ENCODE measurements around the gene RAD51B. TPM values are rescaled to one million over a fixed set of nuclear protein-coding genes. Genes with fewer than 3 reads are reported as not detected.

Gene RAD51B
- total RNA-seq, 1 experiment from 2014 or later = 10.8 TPM

DNA sequence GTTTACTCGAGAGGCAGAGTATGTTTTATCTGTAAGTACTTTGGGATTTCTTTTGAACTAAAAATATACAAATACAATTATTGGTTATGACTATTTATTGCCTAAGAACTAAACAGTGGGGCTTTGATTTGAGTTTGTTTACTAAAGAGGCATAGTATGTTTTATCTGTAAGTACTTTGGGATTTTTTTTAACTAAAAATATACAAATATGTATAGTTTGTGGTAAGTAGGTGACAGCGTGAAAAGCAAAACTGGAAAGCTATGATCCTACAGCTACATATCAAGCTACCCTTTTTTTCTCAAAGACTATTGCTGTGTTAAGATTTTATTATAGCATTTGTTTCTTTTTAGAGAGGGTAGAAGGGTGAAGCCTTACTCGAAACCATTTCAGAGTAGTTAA lies 171.0 kb downstream of the RAD51B start:
- Histone ChIP-seq H3K36me3 (ENCODE audit: low read depth, low read length) (no peaks in the 10 kb centered on the region), H3K79me2 (ENCODE audit: low read length) (no peaks in the 10 kb centered on the region), H3K4me1 (ENCODE audit: insufficient read depth, low read length) (no peaks in the 10 kb centered on the region), H3K4me2 (ENCODE audit: low read length) (no peak overlapping the region), H3K27ac (ENCODE audit: low read length) (no peak overlapping the region), H4K20me1 (ENCODE audit: low read length) (no peaks in the 10 kb centered on the region), H3K27me3 (ENCODE audit: low read length) (no peaks in the 10 kb centered on the region), H3K9me3 (ENCODE audit: low read length) (no peaks in the 10 kb centered on the region), H3K4me3 (ENCODE audit: low read length) (no peak overlapping the region), H3F3A (ENCODE audit: low read length, unreplicated experiment) (no peaks in the 10 kb centered on the region), H3K9ac (ENCODE audit: low read length) (no peak overlapping the region), H3K9me2 (replicated peaks; ENCODE audit: low read length) (no peaks in the 10 kb centered on the region), H2AFZ (ENCODE audit: low read length) (no peak overlapping the region)
- CTCF ChIA-PET = no interaction called here
- no TSS peak for BruUV-seq (replicated peaks)
- TF ChIP-seq CTCF (conservative IDR thresholded peaks at IDR 0.05; ENCODE audit: low read depth, low read length) (no peak), EZH2phosphoT487 (IDR thresholded peaks at IDR 0.05; ENCODE audit: borderline replicate concordance, low read length) (no peak), EZH2 (IDR thresholded peaks at IDR 0.05; ENCODE audit: low read length, unreplicated experiment) (no peak)
- POLR2A ChIA-PET (ENCODE audit: unreplicated experiment) = no interaction called here
- intact Hi-C loops (cut with micrococcal nuclease) = no loop called here
- DNase-seq (no peak), ATAC-seq (no peak)

DNA sequence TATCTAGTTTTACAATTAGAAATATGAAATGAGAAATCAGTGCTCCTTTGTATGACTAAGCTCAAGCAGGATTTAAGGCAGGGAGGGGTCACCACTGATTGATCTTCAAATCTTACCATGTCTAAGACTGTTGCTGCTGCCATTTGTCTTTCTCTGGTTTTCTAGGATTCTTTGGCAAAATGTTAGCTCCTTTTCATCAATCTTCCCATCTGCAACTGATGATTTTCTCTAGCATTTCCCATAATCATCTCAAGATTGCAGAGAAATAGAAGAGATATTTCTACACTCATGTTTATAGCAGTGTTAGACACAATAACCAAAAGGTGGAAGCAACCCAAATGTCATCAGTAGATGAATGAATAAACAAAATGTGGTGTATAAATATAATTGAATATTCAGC lies 175.0 kb downstream of the RAD51B start:
- no peak overlapping the region for H3K9ac ChIP-seq (ENCODE audit: low read length)
- no peaks in the 10 kb centered on the region for H3K27me3 ChIP-seq (ENCODE audit: low read length)
- H3F3A ChIP-seq (ENCODE audit: low read length, unreplicated experiment) = no peaks in the 10 kb centered on the region
- POLR2A ChIA-PET (ENCODE audit: unreplicated experiment) = interaction anchor here (0.5 kb wide), 1 partner anchor 11 kb away, joined by 3 read pairs; no protein-coding TSS in a partner anchor
- no peaks in the 10 kb centered on the region for H3K36me3 ChIP-seq (ENCODE audit: low read depth, low read length)
- H3K27ac ChIP-seq (ENCODE audit: low read length) = no peak overlapping the region
- no peak for TF ChIP-seq CTCF (conservative IDR thresholded peaks at IDR 0.05; ENCODE audit: low read depth, low read length)
- TF ChIP-seq EZH2phosphoT487 (IDR thresholded peaks at IDR 0.05; ENCODE audit: borderline replicate concordance, low read length) = no peak
- no peak for TF ChIP-seq EZH2 (IDR thresholded peaks at IDR 0.05; ENCODE audit: low read length, unreplicated experiment)
- CTCF ChIA-PET = no interaction called here
- no peaks in the 10 kb centered on the region for H3K79me2 ChIP-seq (ENCODE audit: low read length)
- intact Hi-C loops (cut with micrococcal nuclease) = no loop called here
- H2AFZ ChIP-seq (ENCODE audit: low read length) = no peak overlapping the region
- no TSS peak for BruUV-seq (replicated peaks)
- H4K20me1 ChIP-seq (ENCODE audit: low read length) = no peaks in the 10 kb centered on the region
- no peaks in the 10 kb centered on the region for H3K9me2 ChIP-seq (replicated peaks; ENCODE audit: low read length)
- peaks cover 7% of the 10 kb centered on the region for H3K4me1 ChIP-seq (ENCODE audit: insufficient read depth, low read length)
- no peak for DNase-seq
- no peak for ATAC-seq
- H3K9me3 ChIP-seq (ENCODE audit: low read length) = no peaks in the 10 kb centered on the region
- no peak overlapping the region for H3K4me3 ChIP-seq (ENCODE audit: low read length)
- no peak overlapping the region for H3K4me2 ChIP-seq (ENCODE audit: low read length)

DNA sequence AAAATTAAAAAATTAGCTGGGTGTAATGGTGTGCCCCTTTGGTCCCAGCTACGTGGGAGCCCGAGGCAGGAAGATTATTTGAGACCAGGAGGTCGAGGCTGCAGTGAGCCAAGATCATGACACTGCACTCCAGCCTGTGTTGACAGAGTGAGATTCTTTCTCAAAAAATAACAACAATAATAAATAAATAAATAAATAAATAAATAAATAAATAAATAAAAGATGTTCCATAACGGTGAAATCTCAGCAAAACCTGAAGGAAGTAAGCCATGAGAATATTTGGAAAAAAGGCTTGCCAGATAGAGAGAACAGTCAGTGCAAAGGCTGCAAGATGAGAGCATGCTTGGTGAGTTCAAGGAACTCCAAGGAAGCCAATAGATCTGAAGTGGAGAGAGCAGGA lies 176.7 kb downstream of the RAD51B start:
- no peaks in the 10 kb centered on the region for H3K79me2 ChIP-seq (ENCODE audit: low read length)
- H3K4me3 ChIP-seq (ENCODE audit: low read length) = no peak overlapping the region
- intact Hi-C loops (cut with micrococcal nuclease) = no loop called here
- no TSS peak for BruUV-seq (replicated peaks)
- no peak overlapping the region for H2AFZ ChIP-seq (ENCODE audit: low read length)
- no peak overlapping the region for H3K27ac ChIP-seq (ENCODE audit: low read length)
- TF ChIP-seq CTCF (conservative IDR thresholded peaks at IDR 0.05; ENCODE audit: low read depth, low read length) (no peak), EZH2phosphoT487 (IDR thresholded peaks at IDR 0.05; ENCODE audit: borderline replicate concordance, low read length) (no peak), EZH2 (IDR thresholded peaks at IDR 0.05; ENCODE audit: low read length, unreplicated experiment) (no peak)
- H3K9ac ChIP-seq (ENCODE audit: low read length) = no peak overlapping the region
- H3K9me3 ChIP-seq (ENCODE audit: low read length) = no peaks in the 10 kb centered on the region
- ChIA-PET CTCF (no interaction called here), POLR2A (ENCODE audit: unreplicated experiment) (no interaction called here)
- no peaks in the 10 kb centered on the region for H3K9me2 ChIP-seq (replicated peaks; ENCODE audit: low read length)
- no peak for ATAC-seq
- H3K36me3 ChIP-seq (ENCODE audit: low read depth, low read length) = no peaks in the 10 kb centered on the region
- no peaks in the 10 kb centered on the region for H3F3A ChIP-seq (ENCODE audit: low read length, unreplicated experiment)
- peaks cover 20% of the 10 kb centered on the region for H3K4me1 ChIP-seq (ENCODE audit: insufficient read depth, low read length)
- no peak for DNase-seq
- no peak overlapping the region for H3K4me2 ChIP-seq (ENCODE audit: low read length)
- no peaks in the 10 kb centered on the region for H4K20me1 ChIP-seq (ENCODE audit: low read length)
- H3K27me3 ChIP-seq (ENCODE audit: low read length) = no peaks in the 10 kb centered on the region

Measured in PC-3 (cell line).